Loucy (cell line): ENCODE results near the gene ANO2.

Experiments used
- H2AFZ ChIP-seq: fragments of 200-600 bp; sonication (generic); 2 replicates; pipeline ENCODE4 v1.6.0; 2016; ENCODE audit warnings: antibody characterized with exemption, mild to moderate bottlenecking, low read length, moderate library complexity
- H3F3A ChIP-seq: fragments of 200-600 bp; 2 replicates; pipeline ENCODE4 v1.6.0; 2016; ENCODE audit warnings: antibody characterized with exemption, low read depth, mild to moderate bottlenecking
- H3K27me3 ChIP-seq: fragments of 200-600 bp; sonication (generic); 2 replicates; pipeline ENCODE4 v1.6.1; 2014; ENCODE audit warnings: low read length, mild to moderate bottlenecking; ENCODE audit not compliant: insufficient read depth, poor library complexity, severe bottlenecking
- H3K36me3 ChIP-seq: fragments of 200-600 bp; sonication (generic); 2 replicates; pipeline ENCODE4 v1.6.1; 2016; ENCODE audit warnings: low read length; ENCODE audit not compliant: insufficient read depth
- H3K4me1 ChIP-seq: fragments of 200-600 bp; sonication (generic); 2 replicates; pipeline ENCODE4 v1.5.1; 2014; ENCODE audit warnings: low read length, mild to moderate bottlenecking; ENCODE audit not compliant: insufficient read depth, poor library complexity, severe bottlenecking
- H3K4me2 ChIP-seq: fragments of 200-600 bp; sonication (generic); 2 replicates; pipeline ENCODE4 v1.6.0; 2014; ENCODE audit warnings: antibody characterized with exemption, low read length, low read depth, mild to moderate bottlenecking; ENCODE audit not compliant: poor library complexity, severe bottlenecking
- H3K4me3 ChIP-seq: fragments of 200-600 bp; sonication (generic); 2 replicates; pipeline ENCODE4 v1.5.1; 2014; ENCODE audit warnings: low read length, mild to moderate bottlenecking, mixed read lengths; ENCODE audit not compliant: poor library complexity, severe bottlenecking
- H3K79me2 ChIP-seq: fragments of 200-600 bp; sonication (generic); 2 replicates; pipeline ENCODE4 v1.6.1; 2014; ENCODE audit warnings: low read length; ENCODE audit not compliant: insufficient read depth
- H3K9ac ChIP-seq: fragments of 200-600 bp; sonication (generic); 2 replicates; pipeline ENCODE4 v1.6.0; 2014; ENCODE audit warnings: mild to moderate bottlenecking, low read depth, low read length, moderate library complexity; ENCODE audit not compliant: poor library complexity, severe bottlenecking
- H3K9me2 ChIP-seq: fragments of 200-600 bp; sonication (generic); replicated peaks from 2 replicates; pipeline ENCODE4 v1.6.1; 2016; ENCODE audit warnings: low read depth, low read length, mixed read lengths
- H3K9me3 ChIP-seq: fragments of 200-600 bp; sonication (generic); 2 replicates; pipeline ENCODE4 v1.6.1; 2014; ENCODE audit warnings: mild to moderate bottlenecking, antibody characterized with exemption, low read length, low read depth; ENCODE audit not compliant: insufficient read depth
- H4K20me1 ChIP-seq: fragments of 200-600 bp; sonication (generic); 2 replicates; pipeline ENCODE4 v1.6.0; 2014; ENCODE audit warnings: antibody characterized with exemption, low read length, mild to moderate bottlenecking; ENCODE audit not compliant: insufficient read depth, poor library complexity, severe bottlenecking
- EZH2phosphoT487 ChIP-seq: fragments of 200-600 bp; IDR thresholded peaks from 2 replicates; pipeline ENCODE4 v1.6.1; 2018; ENCODE audit warnings: antibody characterized with exemption, mild to moderate bottlenecking, moderate library complexity, borderline replicate concordance
- TF ChIP-seq, protein P1 (sequence below): fragments of 200-600 bp; sonication (generic); conservative IDR thresholded peaks from 2 replicates; pipeline ENCODE4 v1.5.1; 2014; ENCODE audit warnings: mild to moderate bottlenecking, antibody characterized with exemption, low read length

The ANO2 gene

DNA sequence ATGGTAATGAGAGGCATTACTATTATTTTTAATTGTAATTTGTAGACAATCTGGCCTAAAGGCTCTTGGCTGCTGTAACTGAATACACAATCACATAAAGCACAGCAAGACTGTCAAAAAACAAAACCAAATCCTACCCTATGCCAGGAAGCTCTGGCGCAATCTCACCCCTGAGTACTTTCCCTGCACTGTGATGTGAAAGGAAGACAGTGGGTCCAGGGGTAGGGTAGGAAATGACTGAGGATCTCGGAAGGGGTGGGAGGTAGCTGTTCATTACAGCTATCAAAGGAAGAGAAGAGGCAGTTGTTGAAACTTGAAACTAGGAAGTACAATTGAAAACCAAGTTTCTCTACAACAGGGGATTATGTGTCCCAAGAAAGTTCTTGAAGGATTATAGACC, 202.8 kb downstream of the ANO2 start:
- H3K4me1 ChIP-seq = peaks cover 14% of the 10 kb centered on the region

DNA sequence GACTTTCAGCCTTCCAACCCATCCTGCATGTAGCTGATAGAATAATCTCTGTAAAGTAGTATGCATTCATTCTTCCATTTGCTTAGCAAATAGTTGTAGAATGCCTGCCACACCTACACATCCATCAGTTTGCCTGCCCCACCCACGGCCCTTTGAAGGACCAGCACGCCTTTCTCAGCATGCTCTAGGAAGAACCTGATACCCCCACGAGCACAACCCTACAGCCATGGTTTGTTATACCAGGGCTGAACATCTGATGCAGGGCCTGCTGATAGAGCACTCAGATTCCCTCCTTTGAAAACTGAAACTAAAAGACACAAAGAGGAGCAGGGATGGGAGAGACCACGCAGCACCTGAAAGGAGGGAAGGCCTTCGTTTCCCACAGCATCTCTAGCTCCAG, 205.1 kb downstream of the ANO2 start:
- Histone ChIP-seq H4K20me1 (no peaks in the 10 kb centered on the region), H3K4me2 (no peak overlapping the region), H3K4me3 (no peak overlapping the region), H2AFZ (no peak overlapping the region), H3F3A (no peaks in the 10 kb centered on the region), H3K4me1 (peaks cover 18% of the 10 kb centered on the region), H3K79me2 (no peaks in the 10 kb centered on the region), H3K9me2 (no peaks in the 10 kb centered on the region), H3K9me3 (no peaks in the 10 kb centered on the region), H3K9ac (no peak overlapping the region), H3K36me3 (no peaks in the 10 kb centered on the region), H3K27me3 (no peaks in the 10 kb centered on the region)
- no peak for TF ChIP-seq EZH2phosphoT487

More for the DNA sequence above, 202.8 kb downstream of the ANO2 start:
- Histone ChIP-seq H3K36me3 (no peaks in the 10 kb centered on the region), H3F3A (no peaks in the 10 kb centered on the region), H2AFZ (no peak overlapping the region), H3K9ac (no peak overlapping the region), H3K4me2 (no peak overlapping the region), H3K27me3 (no peaks in the 10 kb centered on the region), H3K9me3 (no peaks in the 10 kb centered on the region), H3K9me2 (no peaks in the 10 kb centered on the region), H3K79me2 (no peaks in the 10 kb centered on the region), H4K20me1 (no peaks in the 10 kb centered on the region), H3K4me3 (no peak overlapping the region)
- TF ChIP-seq EZH2phosphoT487 = no peak
- TF ChIP-seq, protein P1, sequence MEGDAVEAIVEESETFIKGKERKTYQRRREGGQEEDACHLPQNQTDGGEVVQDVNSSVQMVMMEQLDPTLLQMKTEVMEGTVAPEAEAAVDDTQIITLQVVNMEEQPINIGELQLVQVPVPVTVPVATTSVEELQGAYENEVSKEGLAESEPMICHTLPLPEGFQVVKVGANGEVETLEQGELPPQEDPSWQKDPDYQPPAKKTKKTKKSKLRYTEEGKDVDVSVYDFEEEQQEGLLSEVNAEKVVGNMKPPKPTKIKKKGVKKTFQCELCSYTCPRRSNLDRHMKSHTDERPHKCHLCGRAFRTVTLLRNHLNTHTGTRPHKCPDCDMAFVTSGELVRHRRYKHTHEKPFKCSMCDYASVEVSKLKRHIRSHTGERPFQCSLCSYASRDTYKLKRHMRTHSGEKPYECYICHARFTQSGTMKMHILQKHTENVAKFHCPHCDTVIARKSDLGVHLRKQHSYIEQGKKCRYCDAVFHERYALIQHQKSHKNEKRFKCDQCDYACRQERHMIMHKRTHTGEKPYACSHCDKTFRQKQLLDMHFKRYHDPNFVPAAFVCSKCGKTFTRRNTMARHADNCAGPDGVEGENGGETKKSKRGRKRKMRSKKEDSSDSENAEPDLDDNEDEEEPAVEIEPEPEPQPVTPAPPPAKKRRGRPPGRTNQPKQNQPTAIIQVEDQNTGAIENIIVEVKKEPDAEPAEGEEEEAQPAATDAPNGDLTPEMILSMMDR = no peak

DNA sequence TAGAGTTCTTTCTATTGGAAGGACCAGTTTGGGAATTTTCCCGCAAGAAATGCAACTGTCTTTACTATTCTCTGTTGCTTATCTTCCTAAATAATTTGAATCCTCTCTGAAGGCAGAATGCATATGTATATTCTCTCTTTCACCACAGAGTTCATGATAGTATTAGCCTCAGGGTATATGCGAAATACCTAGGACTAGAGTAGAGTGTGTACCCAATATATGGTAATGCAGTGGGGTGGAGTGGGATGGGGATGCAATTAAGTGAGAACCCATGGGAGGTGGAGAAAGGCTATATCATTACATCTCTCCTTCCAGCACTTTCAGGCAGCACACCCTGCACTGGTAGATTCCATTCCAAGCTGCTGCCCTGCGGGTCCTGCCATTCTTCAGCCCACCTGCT, 207.3 kb downstream of the ANO2 start:
- Histone ChIP-seq H3K4me2 (no peak overlapping the region), H3K4me3 (no peak overlapping the region), H3K36me3 (no peaks in the 10 kb centered on the region), H3K9me3 (no peaks in the 10 kb centered on the region), H3K27me3 (no peaks in the 10 kb centered on the region), H3K9me2 (no peaks in the 10 kb centered on the region), H3F3A (no peaks in the 10 kb centered on the region), H3K79me2 (no peaks in the 10 kb centered on the region), H3K9ac (no peak overlapping the region), H4K20me1 (no peaks in the 10 kb centered on the region), H2AFZ (no peak overlapping the region), H3K4me1 (peaks cover 18% of the 10 kb centered on the region)
- TF ChIP-seq, protein P1 = no peak

DNA sequence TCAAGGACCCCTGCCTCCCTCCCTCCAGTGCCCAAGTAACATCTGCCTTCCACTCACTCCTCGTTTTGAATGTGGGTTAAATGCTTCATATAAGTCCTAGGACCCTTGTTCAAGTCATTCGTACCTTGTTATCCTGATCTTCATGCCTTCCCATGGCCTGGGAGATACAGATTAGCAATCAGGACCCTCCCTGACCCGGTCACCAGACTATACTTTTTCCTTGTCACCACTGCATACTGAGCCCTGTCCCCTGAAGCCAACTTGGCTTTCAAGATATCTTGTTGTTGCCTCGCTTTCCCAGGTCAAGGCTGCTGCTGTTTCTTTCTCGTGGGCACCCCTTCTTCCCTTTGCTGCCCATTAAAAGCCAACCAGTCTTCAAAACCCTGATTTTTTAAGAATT, 208.5 kb downstream of the ANO2 start:
- Histone ChIP-seq H3K4me2 (no peak overlapping the region), H2AFZ (no peak overlapping the region), H3K9me3 (no peaks in the 10 kb centered on the region), H3K79me2 (no peaks in the 10 kb centered on the region), H3K9me2 (no peaks in the 10 kb centered on the region), H3K4me1 (peaks cover 18% of the 10 kb centered on the region), H3K9ac (no peak overlapping the region), H4K20me1 (no peaks in the 10 kb centered on the region), H3K27me3 (no peaks in the 10 kb centered on the region), H3F3A (no peaks in the 10 kb centered on the region), H3K36me3 (no peaks in the 10 kb centered on the region), H3K4me3 (no peak overlapping the region)
- TF ChIP-seq EZH2phosphoT487 = no peak
- TF ChIP-seq, protein P1 = no peak
